Measurements from ENCODE around the gene IRX2.

DNA sequence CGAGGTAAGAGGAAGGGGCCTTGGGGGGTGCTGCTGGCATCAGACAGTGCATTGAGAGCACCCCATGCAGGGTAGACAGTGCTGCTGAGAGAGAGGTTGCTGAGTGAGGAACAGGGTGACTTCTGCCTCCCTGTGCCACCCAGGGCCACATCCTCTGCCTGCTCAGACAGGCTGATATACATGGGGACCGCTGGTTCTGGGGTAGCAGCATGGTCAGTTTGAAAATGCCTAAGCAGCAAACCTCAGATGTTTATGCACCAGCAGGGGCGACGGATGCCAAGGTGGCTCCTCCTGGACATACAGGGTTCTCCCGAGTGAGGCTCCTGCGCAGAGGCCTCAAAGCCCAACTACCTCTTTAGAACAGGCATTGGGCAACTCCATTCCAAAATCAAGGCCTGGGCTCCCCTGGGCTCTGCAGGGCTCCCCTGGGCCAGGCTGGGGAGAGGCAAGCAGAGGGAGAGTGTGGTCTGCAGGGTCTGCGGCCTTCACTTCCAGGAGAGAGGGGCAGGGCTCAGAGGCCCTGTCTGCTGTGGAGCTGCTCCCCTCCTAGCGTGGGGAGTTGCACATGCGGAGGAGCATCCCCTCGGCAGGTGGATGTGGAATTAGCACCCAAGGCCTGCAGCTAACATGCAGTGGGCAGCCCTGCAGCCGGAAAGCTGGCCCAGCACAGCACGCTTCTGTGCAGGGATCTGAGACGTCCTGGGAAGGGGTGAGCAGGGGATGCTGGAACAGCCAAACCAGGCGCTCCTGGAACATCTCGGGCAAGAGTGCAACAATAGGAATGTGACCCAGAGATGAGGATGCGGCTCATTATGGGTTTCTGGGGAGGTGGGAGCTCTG, 46.5 kb downstream of the IRX2 start:
- TF ChIP-seq, protein P1, sequence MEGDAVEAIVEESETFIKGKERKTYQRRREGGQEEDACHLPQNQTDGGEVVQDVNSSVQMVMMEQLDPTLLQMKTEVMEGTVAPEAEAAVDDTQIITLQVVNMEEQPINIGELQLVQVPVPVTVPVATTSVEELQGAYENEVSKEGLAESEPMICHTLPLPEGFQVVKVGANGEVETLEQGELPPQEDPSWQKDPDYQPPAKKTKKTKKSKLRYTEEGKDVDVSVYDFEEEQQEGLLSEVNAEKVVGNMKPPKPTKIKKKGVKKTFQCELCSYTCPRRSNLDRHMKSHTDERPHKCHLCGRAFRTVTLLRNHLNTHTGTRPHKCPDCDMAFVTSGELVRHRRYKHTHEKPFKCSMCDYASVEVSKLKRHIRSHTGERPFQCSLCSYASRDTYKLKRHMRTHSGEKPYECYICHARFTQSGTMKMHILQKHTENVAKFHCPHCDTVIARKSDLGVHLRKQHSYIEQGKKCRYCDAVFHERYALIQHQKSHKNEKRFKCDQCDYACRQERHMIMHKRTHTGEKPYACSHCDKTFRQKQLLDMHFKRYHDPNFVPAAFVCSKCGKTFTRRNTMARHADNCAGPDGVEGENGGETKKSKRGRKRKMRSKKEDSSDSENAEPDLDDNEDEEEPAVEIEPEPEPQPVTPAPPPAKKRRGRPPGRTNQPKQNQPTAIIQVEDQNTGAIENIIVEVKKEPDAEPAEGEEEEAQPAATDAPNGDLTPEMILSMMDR (IDR thresholded peaks at IDR 0.05): no peak
- TF ChIP-seq POLR2AphosphoS5 (IDR thresholded peaks at IDR 0.05): no peak
- TF ChIP-seq EP300 (IDR thresholded peaks at IDR 0.05): no peak
- no peak for TF ChIP-seq POLR2A (IDR thresholded peaks at IDR 0.05)

All from stomach (tissue), 4 donors.